GM12878 (cell line): ENCODE measurements around the gene AHNAK2. TPM values are rescaled to one million over a fixed set of nuclear protein-coding genes. Genes with fewer than 3 reads are reported as not detected.

Experiments used
- ATAC-seq: fragments of 200-7000 bp; cut with Tn5 transposase; 3 replicates; pipeline ENCODE4 v1.9.1; 2020; ENCODE audit warnings: mild to moderate bottlenecking, moderate library complexity
- BruUV-seq: library from RNA; stranded (reverse); fragments of 400-500 nt; replicated peaks from 2 replicates; lab custom pipeline; 2021; lab: Mats Ljungman, UMichigan
- CTCF ChIA-PET: fragments of 300-600 bp; sonication (Branson Sonifier 250); formaldehyde crosslinking; extraction: SDS; loops from one replicate; lab custom pipeline; 2021; ENCODE audit warnings: inconsistent platforms; lab: Yijun Ruan, JAX
- POLR2A ChIA-PET: fragments of 350-600 bp; formaldehyde crosslinking; extraction: SDS; loops from one replicate; lab custom pipeline; 2021; ENCODE audit warnings: inconsistent platforms; lab: Charles Lee
- RAD21 ChIA-PET: fragments of 300-600 bp; sonication (Branson Sonifier 250); formaldehyde crosslinking; loops from one replicate; lab custom pipeline; 2023; ENCODE audit warnings: antibody characterized with exemption; ENCODE audit not compliant: unreplicated experiment; lab: Charles Lee
- SMC1A ChIA-PET: fragments of 300-600 bp; sonication (Branson Sonifier 250); formaldehyde crosslinking; loops from one replicate; lab custom pipeline; 2023; ENCODE audit not compliant: unreplicated experiment, uncharacterized antibody; lab: Charles Lee
- DNase-seq: peaks from one replicate; pipeline ENCODE4 v3.0.0-alpha.2; 2011; ENCODE audit warnings: low read depth, low spot score
- FAIRE-seq: peaks from 3 replicates; lab custom pipeline; 2011; peaks lifted over from hg19 to GRCh38; lab: Jason Lieb, UNC
- H2AFZ ChIP-seq: 2 replicates; pipeline ENCODE4 v1.6.0; 2011; ENCODE audit warnings: low read depth, low read length, control low read depth; ENCODE audit not compliant: control insufficient read depth
- H3K27ac ChIP-seq: 2 replicates; pipeline ENCODE4 v1.5.1; 2011; ENCODE audit warnings: control low read depth; ENCODE audit not compliant: control insufficient read depth, insufficient read depth
- H3K27me3 ChIP-seq, 2 experiments: replicated peaks in 1 of 2; 2 replicates each; pipeline versions ENCODE4 v1.6.0 to v1.6.1; 2011; ENCODE audit warnings: low read length in 1 of 2; ENCODE audit not compliant: control insufficient read depth in 2 of 2, insufficient read depth in 2 of 2
- H3K36me3 ChIP-seq, 2 experiments: 2 replicates each; pipeline ENCODE4 v1.5.1; 2011; ENCODE audit warnings: low read length in 1 of 2; ENCODE audit not compliant: control insufficient read depth in 2 of 2, insufficient read depth in 2 of 2
- H3K4me1 ChIP-seq: 2 replicates; pipeline ENCODE4 v1.6.1; 2011; ENCODE audit warnings: mild to moderate bottlenecking, low read length, moderate library complexity, mixed read lengths; ENCODE audit not compliant: control insufficient read depth, insufficient read depth
- H3K4me2 ChIP-seq: 2 replicates; pipeline ENCODE4 v1.6.0; 2011; ENCODE audit warnings: control low read depth; ENCODE audit not compliant: control insufficient read depth, insufficient read depth
- H3K4me3 ChIP-seq: fragments of 200-600 bp; sonication (generic); 2 replicates; pipeline ENCODE4 v1.5.1; 2016
- H3K79me2 ChIP-seq: 2 replicates; pipeline ENCODE4 v1.6.0; 2011; ENCODE audit warnings: low read length; ENCODE audit not compliant: control insufficient read depth, insufficient read depth
- H3K9ac ChIP-seq: 2 replicates; pipeline ENCODE4 v1.8.0; 2011; ENCODE audit warnings: low read length, control low read depth, mixed read lengths; ENCODE audit not compliant: control insufficient read depth, insufficient read depth
- H3K9me3 ChIP-seq: replicated peaks from 3 replicates; pipeline ENCODE4 v1.5.1; 2011; ENCODE audit warnings: mild to moderate bottlenecking, low read length; ENCODE audit not compliant: control insufficient read depth, insufficient read depth
- H4K20me1 ChIP-seq: 2 replicates; pipeline ENCODE4 v1.6.0; 2011; ENCODE audit not compliant: control insufficient read depth, insufficient read depth
- ATF7 ChIP-seq: fragments of 450-650 bp; IDR thresholded peaks from 2 replicates; pipeline ENCODE4 v1.6.1; 2016; ENCODE audit warnings: low read depth, mild to moderate bottlenecking
- CREB1 ChIP-seq: IDR thresholded peaks from 2 replicates; pipeline ENCODE4 v1.6.1; 2012; ENCODE audit warnings: low read depth, mild to moderate bottlenecking, inconsistent platforms
- NFYB ChIP-seq: IDR thresholded peaks from 2 replicates; pipeline ENCODE4 v1.6.1; 2011; ENCODE audit warnings: low read depth, mild to moderate bottlenecking, low read length, improper control_type of control experiment, moderate library complexity; ENCODE audit not compliant: insufficient read depth
- PKNOX1 ChIP-seq: fragments of 450-650 bp; IDR thresholded peaks from 2 replicates; pipeline ENCODE4 v1.6.1; 2016; ENCODE audit warnings: mild to moderate bottlenecking
- RELA ChIP-seq: fragments of 450-650 bp; IDR thresholded peaks from 2 replicates; pipeline ENCODE4 v1.8.0; 2014; ENCODE audit warnings: borderline replicate concordance; ENCODE audit not compliant: partially characterized antibody
- SIN3A ChIP-seq: IDR thresholded peaks from 2 replicates; pipeline ENCODE4 v1.6.1; 2012; ENCODE audit warnings: low read depth, low read length, improper control_type of control experiment
- SMAD5 ChIP-seq: IDR thresholded peaks from 2 replicates; pipeline ENCODE4 v1.6.1; 2016; ENCODE audit warnings: antibody characterized with exemption, low read depth
- SUPT20H ChIP-seq: IDR thresholded peaks from 2 replicates; pipeline ENCODE4 v1.6.1; 2011; ENCODE audit warnings: low read depth, mild to moderate bottlenecking, low read length, moderate library complexity, borderline replicate concordance; ENCODE audit not compliant: control insufficient read depth
- ZBTB40 ChIP-seq: fragments of 450-650 bp; IDR thresholded peaks from 2 replicates; pipeline ENCODE4 v1.6.1; 2016; ENCODE audit warnings: mild to moderate bottlenecking, moderate library complexity, borderline replicate concordance
- WGBS: methylation state at CpG from one replicate; pipeline ENCODE4 v1.1.6; 2016; ENCODE audit warnings: low lambda C conversion rate; ENCODE audit not compliant: insufficient replicate concordance, insufficient coverage; ENCODE audit errors: missing lambda C conversion rate; 5-methylcytosine and 5-hydroxymethylcytosine counted together
- in situ Hi-C: fragments of 300-500 bp; cut with MboI; formaldehyde crosslinking; loops from 9 replicates; pipeline ENCODE4 v1.14.3; 2018; ENCODE audit warnings: mixed read lengths
- intact Hi-C: fragments of 100-400 bp; cut with micrococcal nuclease; formaldehyde crosslinking; loops from one replicate; pipeline ENCODE4 v1.14.2; 2022; ENCODE audit not compliant: unreplicated experiment
- polyA plus RNA-seq, 11 experiments: library from polyadenylated mRNA; depleted of rRNA in 4 of 11; unstranded in 6 of 11; stranded (reverse) in 5 of 11; fragments of >200 nt; fragmentation: Nextera tagmentation in 4 of 11; fragmentation: Illumina TruSeq in 1 of 11; extraction: Ambion mirVana in 4 of 11; extraction: Trizol in 1 of 11; gene quantifications; 1 replicate in 1 of 11; 2 replicates in 10 of 11; pipeline versions ENCODE4 v1.2.1 to v1.2.3, GENCODE V29; 2011 to 2016; ENCODE audit warnings: inconsistent platforms in 2 of 11, missing spikeins in 2 of 11, low read depth in 1 of 11
- total RNA-seq, 4 experiments: library from RNA; depleted of rRNA in 3 of 4; stranded (reverse); fragments of >200 nt in 3 of 4; fragmentation: Illumina TruSeq in 1 of 4; extraction: Trizol in 1 of 4; gene quantifications; 2 replicates each; pipeline versions ENCODE4 v1.2.1 to v1.2.3, GENCODE V29; 2013 to 2021

Gene AHNAK2
- total and polyA plus RNA-seq, 10 of the 15 experiments (the other 5 are each of a cell fraction or from before 2014, with no cell fraction given) = 0.03 to 0.10 TPM; not detected in 8

DNA sequence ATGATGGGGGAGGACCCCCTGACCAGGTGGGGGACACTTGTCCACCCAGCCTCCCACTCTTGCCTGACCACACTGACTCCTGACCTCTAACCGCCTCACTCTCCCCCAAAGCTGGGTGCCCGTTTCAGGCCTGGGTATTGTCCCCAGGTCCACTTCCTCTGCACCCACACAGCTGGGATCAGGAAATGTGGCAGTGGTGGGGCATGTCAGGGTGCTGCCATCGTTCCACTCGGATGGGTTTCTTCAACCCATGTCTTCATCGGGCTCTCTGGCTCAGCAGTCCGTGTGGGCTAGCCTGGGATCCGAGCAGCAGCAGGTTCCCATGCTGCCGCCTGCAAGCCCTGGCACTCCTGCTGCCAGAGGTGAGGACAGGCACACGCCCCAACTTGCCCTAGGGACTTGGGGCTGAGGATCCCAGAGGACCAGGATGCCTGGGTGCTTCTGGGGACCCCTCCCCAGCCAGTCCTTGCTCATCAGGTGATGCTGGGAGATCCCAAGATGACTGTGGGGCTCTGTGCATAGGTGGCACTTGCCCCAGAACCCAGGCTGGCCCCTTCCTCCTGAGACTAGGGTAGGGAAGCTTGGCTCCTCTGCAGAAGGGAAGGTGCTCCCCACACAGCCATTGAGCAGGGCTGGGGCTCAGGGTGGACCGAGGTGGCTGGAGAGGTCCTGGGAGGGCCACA lies 4.5 kb upstream of the AHNAK2 start:
- DNase-seq = no peak
- CTCF ChIA-PET = interaction anchor here (1.5 kb wide), 1 partner anchor 108 kb away, joined by 3 read pairs; no protein-coding TSS in a partner anchor
- no peak for FAIRE-seq

GRCh38 chr14:104981699-104982541 lies 3.7 kb upstream of the AHNAK2 start:
- RAD21 ChIA-PET = no interaction called here
- Histone ChIP-seq H2AFZ (no peak overlapping the region), H3K4me1 (no peaks in the 10 kb centered on the region; the same call in 1 of the 2 replicates), H3K4me2 (no peak overlapping the region), H3K9ac (no peak overlapping the region), H4K20me1 (no peaks in the 10 kb centered on the region), H3K27ac (no peak overlapping the region), H3K79me2 (no peaks in the 10 kb centered on the region), H3K27me3 (peaks cover 4 to 7% of the 10 kb centered on the region in 2 experiments), H3K4me3 (no peak overlapping the region), H3K9me3 (no peaks in the 10 kb centered on the region), H3K36me3 (no peaks in the 10 kb centered on the region)
- 34% methylated on average over 17 of the region's 17 CpGs for WGBS
- ATAC-seq = no peak
- DNase-seq = no peak
- SMC1A ChIA-PET = no interaction called here
- POLR2A ChIA-PET = no interaction called here
- FAIRE-seq = no peak
- BruUV-seq = no TSS peak
- TF ChIP-seq SUPT20H (no peak), PKNOX1 (no peak), RELA (no peak), ZBTB40 (no peak), ATF7 (no peak), NFYB (no peak), SMAD5 (no peak)
- in situ Hi-C loops = loop anchor here (5.0 kb wide), 1 partner anchor 65 kb away; no protein-coding TSS in a partner anchor
- intact Hi-C loops = no loop called here
- CTCF ChIA-PET = interaction anchor here (1.2 to 1.5 kb wide), 3 partner anchors 47 to 109 kb away, joined by 3 to 6 read pairs (median 3); no protein-coding TSS in a partner anchor

More for the DNA sequence above, 4.5 kb upstream of the AHNAK2 start:
- no peaks in the 10 kb centered on the region for H4K20me1 ChIP-seq
- H3K4me3 ChIP-seq = no peak overlapping the region
- H3K4me2 ChIP-seq = no peak overlapping the region
- RAD21 ChIA-PET = interaction anchor here (3.0 kb wide), 1 partner anchor 36 kb away, joined by 15 read pairs; no protein-coding TSS in a partner anchor
- SMC1A ChIA-PET = no interaction called here
- H3K27me3 ChIP-seq = peaks cover 3 to 4% of the 10 kb centered on the region in 2 experiments
- WGBS = 19% methylated on average over 10 of the region's 10 CpGs
- no peaks in the 10 kb centered on the region; the same call in 1 of the 2 replicates for H3K4me1 ChIP-seq
- in situ Hi-C loops (loop anchor here (5.0 kb wide), 1 partner anchor 65 kb away; no protein-coding TSS in a partner anchor), intact Hi-C loops (no loop called here)
- H3K36me3 ChIP-seq = no peaks in the 10 kb centered on the region
- no peak overlapping the region for H3K27ac ChIP-seq
- H3K79me2 ChIP-seq = no peaks in the 10 kb centered on the region
- no peak overlapping the region for H3K9ac ChIP-seq
- BruUV-seq = no TSS peak
- H3K9me3 ChIP-seq = no peaks in the 10 kb centered on the region
- POLR2A ChIA-PET = no interaction called here
- TF ChIP-seq CREB1 (no peak), SIN3A (no peak)
- ATAC-seq = no peak
- no peak overlapping the region for H2AFZ ChIP-seq
